GM19324 (cell line): ENCODE measurements around the gene CPD.
"Not testable (repeated sequence)": the region's sequence is repeated elsewhere in the genome, so short reads cannot be mapped to it uniquely, and the experiment has no call there.

Source experiments
- ATAC-seq: cut with Tn5 transposase; IDR thresholded peaks from one replicate; pipeline ENCODE4 v1.9.1; 2021; ENCODE audit warnings: mild to moderate bottlenecking, moderate library complexity; ENCODE audit not compliant: unreplicated experiment, low FRiP score

The CPD gene

DNA sequence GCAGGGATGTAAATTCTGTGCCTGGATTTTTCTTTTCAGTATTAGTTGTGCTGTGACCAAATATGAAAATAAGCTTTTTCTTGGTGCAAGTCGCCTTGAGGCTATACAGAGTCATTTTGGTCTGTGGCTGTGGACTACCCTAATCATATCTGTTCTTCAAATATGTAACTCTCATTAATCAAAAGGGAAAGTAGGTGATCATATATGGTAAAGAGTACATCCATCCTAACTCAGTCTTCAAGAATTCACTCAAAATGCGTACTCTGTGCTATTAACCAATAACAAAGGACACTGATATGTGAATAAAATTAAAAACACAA, 2.6 kb downstream of the CPD start:
- no peak for ATAC-seq

DNA sequence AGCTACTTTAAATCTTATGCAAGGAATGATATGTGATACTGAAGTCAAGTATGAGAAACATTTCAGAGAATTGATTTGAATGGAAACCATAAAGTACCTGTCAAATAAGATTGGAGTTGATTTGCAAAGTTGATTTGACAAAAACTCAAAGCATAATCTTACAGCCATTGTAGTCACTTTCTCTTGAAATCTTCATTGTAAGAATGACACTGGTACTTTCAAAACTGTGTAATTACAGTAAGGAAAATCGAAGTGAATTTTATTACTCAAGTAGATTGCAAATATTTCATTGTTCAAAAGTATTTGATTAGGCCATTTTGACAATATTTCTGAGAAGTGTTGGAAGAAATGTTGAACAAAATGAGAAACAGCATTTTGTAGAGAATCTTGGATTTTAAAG, 3.6 kb downstream of the CPD start:
- ATAC-seq: no peak

GRCh38 chr17:30388321-30389179, 9.8 kb downstream of the CPD start:
- ATAC-seq: no peak

GRCh38 chr17:30389756-30390300, 11.1 kb downstream of the CPD start:
- ATAC-seq: no peak

DNA sequence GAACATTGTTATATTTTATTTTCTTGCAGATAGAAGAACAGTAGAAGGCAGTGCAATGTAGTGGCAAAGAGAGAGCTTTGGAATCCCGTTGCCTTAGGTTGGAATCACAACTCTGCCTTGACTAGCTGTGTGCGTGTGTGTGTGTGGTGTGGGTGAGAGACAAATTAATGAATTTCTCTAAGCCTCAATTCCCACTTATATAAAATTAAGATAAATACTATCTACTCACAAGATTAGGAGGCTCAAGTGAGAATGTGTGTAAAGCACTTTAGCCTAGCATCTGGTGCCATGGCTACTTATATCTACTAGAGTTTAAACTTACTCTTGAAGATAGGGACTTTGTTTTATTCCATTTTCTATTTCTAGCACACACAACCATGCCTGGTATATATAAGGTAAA, 12.8 kb downstream of the CPD start:
- no peak for ATAC-seq

GRCh38 chr17:30393491-30393890, 14.8 kb downstream of the CPD start:
- no peak for ATAC-seq

DNA sequence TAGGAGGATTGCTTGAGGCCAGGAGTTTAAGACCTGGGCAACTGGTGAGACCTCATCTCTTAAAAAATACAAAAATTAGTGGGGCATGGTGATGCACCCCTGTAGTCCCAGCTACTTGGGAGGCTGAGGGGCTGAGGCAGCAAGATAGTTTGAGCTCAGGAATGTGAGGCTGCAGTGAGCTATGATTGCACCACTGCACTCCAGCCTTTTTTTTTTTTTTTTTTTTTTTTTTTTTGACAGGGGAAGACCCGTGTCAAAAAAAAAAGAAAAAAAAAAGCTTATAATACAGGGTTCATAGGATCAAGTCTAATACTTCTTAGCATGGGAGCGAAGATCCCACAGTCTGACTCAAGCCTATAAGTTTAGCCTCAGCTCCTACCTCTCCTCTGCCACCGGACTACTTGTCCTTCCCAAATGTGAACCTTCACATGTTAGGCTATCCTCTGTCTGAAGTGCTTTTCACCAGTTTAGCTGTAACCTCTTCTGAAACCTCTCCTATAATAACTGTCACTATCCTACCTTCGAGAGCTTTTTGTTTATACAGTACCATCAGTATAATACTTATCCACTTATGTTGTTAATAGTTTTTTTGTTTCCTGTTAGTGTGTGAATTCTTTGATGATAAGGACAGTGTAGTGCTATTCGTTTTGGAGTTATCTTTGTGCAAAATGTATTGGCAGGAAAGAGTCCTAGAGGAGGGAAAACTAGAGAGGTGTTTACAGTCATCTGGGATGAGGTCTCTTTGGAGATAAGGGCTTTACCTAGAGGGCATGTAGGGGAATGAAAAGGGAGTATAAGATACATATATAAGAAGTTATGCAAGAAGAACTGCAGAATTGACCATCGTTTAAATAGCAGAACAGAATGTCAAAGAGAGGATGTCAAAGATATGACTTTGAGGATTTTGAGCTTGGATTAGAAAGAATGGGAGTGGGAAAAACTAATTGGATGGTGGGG, 15.5 kb downstream of the CPD start:
- no peak for ATAC-seq

GRCh38 chr17:30395398-30396022, 16.8 kb downstream of the CPD start:
- ATAC-seq: no peak

DNA sequence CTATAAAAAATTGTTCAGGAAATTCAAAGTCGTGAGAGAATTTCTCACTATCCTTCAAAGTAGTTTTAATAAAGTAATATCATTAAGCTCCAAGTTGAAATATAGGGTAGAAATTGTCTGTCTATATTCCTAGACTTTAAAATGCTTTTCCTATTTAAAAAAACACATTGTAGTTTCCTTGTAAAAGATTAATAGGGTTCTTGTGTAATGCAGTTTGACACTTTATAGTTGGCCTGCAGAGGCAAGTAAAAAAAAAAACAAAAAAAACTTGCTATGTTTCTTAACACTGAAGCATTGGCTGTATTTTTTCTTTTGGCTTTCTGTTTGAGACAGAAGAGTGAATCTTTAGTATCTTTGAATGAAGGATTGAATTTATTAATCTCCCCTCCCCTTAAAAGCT, 17.4 kb downstream of the CPD start:
- no peak for ATAC-seq

DNA sequence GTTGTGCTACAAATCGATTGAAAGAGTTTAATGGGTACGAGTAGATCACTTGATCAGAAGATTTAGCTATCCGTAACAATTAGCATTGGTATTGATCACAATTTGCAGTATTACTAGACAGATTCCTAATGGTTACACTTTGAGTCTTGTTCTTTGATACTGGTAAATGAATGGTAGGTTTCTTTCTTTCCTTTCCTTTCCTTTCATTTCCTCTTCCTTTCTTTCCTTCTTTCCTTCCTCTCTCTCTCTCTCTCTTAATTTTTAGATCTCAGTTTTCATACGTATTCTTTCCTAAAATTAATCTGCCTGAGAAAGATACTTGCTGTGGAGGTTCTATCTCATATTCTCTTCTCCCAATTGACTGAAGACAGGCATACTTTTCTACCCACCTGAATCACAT, 17.9 kb downstream of the CPD start:
- ATAC-seq: no peak

DNA sequence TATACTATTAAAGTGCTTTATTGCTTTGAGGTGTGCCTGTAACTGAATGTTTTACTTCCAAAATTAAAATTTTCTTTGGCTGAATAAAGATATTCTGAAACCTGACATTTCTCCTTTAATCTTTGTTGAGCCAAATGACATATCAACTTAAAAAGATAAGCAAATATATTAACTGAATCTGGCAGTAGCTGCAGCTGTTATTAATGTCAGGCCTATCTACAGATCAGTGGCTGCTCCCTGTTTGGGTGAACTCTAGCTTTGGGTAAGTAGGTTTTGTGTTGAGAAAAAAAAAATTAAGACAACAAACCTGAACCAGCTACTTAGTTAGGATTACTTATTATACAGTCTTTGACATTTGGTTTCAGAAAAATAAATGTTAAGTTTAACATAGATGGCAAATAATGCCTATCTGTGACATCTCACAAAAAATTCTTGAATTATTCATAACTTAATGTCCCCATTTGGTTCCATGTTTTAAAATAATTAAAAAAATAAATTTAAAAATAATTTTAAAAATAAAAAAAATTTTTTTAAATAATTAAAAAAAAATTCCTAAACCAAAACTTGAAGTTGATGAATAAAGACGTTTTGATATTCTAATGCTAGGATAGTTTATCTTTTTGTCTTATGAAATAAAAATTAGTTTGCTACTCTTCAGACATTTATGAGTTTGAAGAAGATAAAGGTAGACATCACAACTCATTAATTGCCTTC, 19.8 kb downstream of the CPD start:
- ATAC-seq: no peak

DNA sequence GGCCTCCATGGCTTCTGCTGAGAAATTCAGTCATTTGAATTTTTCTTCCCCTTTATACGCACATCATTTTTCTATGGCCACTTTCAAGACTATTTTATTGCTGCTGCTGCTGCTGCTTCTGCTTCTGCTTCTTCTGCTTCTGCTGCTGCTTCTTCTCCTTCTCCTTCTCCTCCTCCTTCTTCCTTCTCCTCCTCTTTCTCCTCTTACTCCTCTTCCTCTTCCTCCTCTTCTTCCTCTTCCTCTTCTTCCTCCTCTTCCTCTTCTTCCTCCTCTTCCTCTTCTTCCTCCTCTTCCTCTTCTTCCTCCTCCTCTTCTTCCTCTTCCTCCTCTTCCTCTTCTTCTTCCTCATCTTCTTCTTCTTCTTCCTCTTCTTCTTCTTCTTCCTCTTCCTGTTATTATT, 22.4 kb downstream of the CPD start:
- no peak for ATAC-seq

DNA sequence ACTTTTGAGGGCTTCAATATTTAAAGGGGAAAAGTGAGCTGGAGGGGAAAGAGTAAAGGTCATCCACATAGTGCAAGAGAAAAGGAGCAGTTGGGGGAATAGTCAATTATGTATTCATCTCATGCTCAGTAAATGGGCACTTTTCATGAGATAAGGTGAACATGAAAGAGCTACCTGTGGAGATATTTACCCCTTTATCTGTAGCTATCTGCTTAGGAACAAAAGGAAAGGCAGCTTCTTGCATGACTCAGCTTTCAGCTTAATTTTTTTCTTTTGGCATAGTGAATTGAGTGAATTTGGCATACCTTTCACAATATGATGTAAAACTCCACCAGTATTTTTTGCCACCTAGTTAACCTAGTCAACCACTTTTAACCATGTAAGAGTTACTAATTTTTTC, 26.4 kb downstream of the CPD start:
- no peak for ATAC-seq

GRCh38 chr17:30410627-30411026, 31.9 kb downstream of the CPD start:
- ATAC-seq: not testable (repeated sequence)

DNA sequence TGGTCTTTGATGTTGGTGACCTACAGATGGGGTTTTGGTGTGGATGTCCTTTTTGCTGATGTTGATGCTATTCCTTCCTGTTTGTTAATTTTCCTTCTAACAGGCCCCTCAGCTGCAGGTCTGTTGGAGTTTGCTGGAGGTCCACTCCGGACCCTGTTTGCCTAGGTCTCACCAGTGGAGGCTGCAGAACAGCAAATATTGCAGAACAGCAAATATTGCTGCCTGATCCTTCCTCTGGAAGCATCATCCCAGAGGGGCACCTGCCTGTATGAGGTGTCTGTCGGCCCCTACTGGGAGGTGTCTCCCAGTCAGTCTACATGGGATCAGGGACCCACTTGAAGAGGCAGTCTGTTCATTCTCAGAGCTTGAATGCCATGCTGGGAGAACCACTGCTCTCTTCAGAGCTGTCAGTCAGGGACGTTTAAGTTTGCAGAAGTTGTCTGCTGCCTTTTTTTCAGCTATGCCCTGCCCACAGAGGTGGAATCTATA, 33.3 kb downstream of the CPD start:
- not testable (repeated sequence) for ATAC-seq

DNA sequence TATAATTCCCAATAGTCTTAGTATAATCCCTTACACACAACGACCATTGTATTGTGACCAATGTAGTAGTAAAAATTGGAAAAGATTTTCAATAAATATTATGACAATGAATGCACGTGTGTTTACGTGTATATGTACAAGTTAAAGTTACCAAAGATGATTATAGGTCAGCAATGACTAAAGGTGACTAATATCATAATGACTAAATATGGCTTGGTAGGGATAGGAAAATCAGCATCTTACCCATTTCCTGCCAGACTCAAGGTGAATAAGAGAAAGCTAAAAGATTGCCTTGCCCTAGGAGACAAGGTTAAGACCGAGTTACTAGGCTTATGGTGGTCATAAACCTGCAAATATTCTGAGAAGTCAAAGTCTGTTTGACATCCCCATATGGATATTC, 34.4 kb downstream of the CPD start:
- no peak for ATAC-seq

- ATAC-seq: no peak
Measured at GRCh38 chr17:30414486-30414885, 35.8 kb downstream of the CPD start.

DNA sequence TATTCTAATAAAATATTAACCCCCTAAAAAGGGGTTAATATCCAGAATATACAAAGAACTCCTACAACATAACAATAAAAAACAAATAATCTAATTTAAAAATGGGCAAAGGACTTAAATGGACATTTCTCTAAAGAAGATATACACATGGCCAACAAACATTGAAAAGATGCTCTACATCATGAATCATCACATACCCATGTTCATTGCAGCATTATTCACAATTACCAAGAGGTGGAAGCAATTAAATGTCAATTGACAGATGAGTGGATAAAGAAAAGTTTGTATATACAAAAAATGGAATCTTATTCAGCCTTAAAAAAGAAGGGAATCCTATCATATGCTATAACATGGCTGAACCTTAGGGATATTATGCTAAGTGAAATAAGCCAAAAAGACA, 36.8 kb downstream of the CPD start:
- ATAC-seq: no peak

DNA sequence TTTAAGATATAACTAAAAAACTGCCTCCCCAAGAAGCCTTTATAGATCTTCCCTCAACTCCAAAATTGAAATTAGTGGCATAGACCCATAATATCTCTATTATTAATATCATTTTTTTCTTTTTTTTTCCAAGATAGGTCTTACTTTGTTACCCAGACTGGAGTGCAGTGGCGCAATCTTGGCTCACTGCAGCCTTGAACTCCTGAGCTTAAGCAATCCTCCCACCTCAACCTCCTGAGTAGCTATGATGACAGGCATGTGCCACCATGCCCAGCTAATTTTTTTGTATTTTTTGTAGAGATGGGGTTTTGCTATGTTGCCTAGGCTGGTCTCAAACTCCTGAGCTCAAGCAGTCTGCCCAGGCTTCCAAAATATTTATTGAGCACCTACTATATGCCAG, 39.3 kb downstream of the CPD start:
- not testable (repeated sequence) for ATAC-seq

DNA sequence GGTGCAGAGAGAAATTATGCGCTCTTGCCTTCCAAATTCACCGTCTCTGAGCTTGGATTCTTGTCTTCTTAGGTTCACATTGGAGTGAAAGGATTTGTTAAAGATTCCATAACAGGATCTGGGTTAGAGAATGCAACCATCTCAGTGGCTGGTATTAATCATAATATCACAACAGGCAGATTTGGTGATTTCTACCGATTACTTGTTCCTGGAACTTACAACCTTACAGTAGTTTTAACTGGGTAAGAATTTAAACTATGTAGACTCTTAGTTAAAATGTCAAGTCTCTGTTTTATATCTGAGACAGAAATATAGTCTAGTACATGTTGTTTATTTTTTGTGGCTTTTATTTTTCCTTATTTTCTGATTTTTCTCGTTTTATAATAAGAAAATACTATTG, 42.9 kb downstream of the CPD start:
- ATAC-seq: no peak
